Cardiac fibroblast (primary cell): ENCODE data around the gene APBA2.
A peak's percentile ranks its signal among the peaks of the same experiment; 100 is the strongest.

Experiments
- DNase-seq, 2 donors: peaks; one replicate each; pipeline versions ENCODE4 v3.0.0 to v3.0.0-alpha.2; 2010; ENCODE audit warnings: low read depth in 2 of 2
- H3K4me3 ChIP-seq, 2 donors: replicated peaks in 1 of 2; 1 replicate in 1 of 2; 2 replicates in 1 of 2; pipeline ENCODE4 v1.5.1; 2011; ENCODE audit warnings: low read depth in 2 of 2, low read length in 2 of 2, mild to moderate bottlenecking in 2 of 2, moderate library complexity in 1 of 2
- CTCF ChIP-seq: IDR thresholded peaks from one replicate; pipeline ENCODE4 v1.5.1; 2011; ENCODE audit warnings: low read depth, mild to moderate bottlenecking, low read length, inconsistent platforms

Gene APBA2

GRCh38 chr15:28901987-28902745 lies 16.4 kb downstream of the APBA2 start:
- peak; percentile 9 for TF ChIP-seq CTCF
- no peak for DNase-seq
- H3K4me3 ChIP-seq: no peak overlapping the region

GRCh38 chr15:28902856-28903255 lies 17.1 kb downstream of the APBA2 start:
- no peak for DNase-seq
- no peak for TF ChIP-seq CTCF
- H3K4me3 ChIP-seq: no peak overlapping the region

GRCh38 chr15:28903555-28903954 lies 17.8 kb downstream of the APBA2 start:
- no peak for TF ChIP-seq CTCF
- DNase-seq: no peak
- H3K4me3 ChIP-seq: no peak overlapping the region

- no peak overlapping the region for H3K4me3 ChIP-seq
- no peak for TF ChIP-seq CTCF
- no peak for DNase-seq
Observed at GRCh38 chr15:28904003-28904402, 18.2 kb downstream of the APBA2 start.

GRCh38 chr15:28904541-28905315 lies 19.0 kb downstream of the APBA2 start:
- no peak for DNase-seq
- H3K4me3 ChIP-seq: no peak overlapping the region
- TF ChIP-seq CTCF: no peak

- DNase-seq: no peak
- no peak for TF ChIP-seq CTCF
- H3K4me3 ChIP-seq: no peak overlapping the region
Observed at GRCh38 chr15:28907338-28907960, 21.7 kb downstream of the APBA2 start.
